GM23338 (cell line): Measurements from ENCODE around the gene SFMBT2. TPM values are rescaled to one million over a fixed set of nuclear protein-coding genes. Genes with fewer than 3 reads are reported as not detected.

Experiments used
- ATAC-seq: fragments of 200-7000 bp; cut with Tn5 transposase; 3 replicates; pipeline ENCODE4 v1.9.1; 2020
- DNase-seq: peaks from one replicate; pipeline ENCODE4 v3.0.0-alpha.2; 2015; ENCODE audit warnings: low spot score
- H2AFZ ChIP-seq: fragments of 200-600 bp; sonication (generic); 2 replicates; pipeline ENCODE4 v1.8.0; 2016; ENCODE audit warnings: antibody characterized with exemption, mild to moderate bottlenecking, moderate library complexity
- H3F3A ChIP-seq: fragments of 200-600 bp; sonication (generic); replicated peaks from 2 replicates; pipeline ENCODE4 v1.8.0; 2017; ENCODE audit warnings: antibody characterized with exemption, mixed run types, low read depth
- H3K27ac ChIP-seq: fragments of 200-600 bp; sonication (generic); 2 replicates; pipeline ENCODE4 v1.6.1; 2016; ENCODE audit warnings: low read depth
- H3K27me3 ChIP-seq: fragments of 200-600 bp; sonication (generic); 2 replicates; pipeline ENCODE4 v1.8.0; 2016; ENCODE audit warnings: mild to moderate bottlenecking, mixed run types, moderate library complexity; ENCODE audit not compliant: insufficient read depth
- H3K36me3 ChIP-seq: fragments of 200-600 bp; sonication (generic); 2 replicates; pipeline ENCODE4 v1.8.0; 2016; ENCODE audit warnings: mild to moderate bottlenecking; ENCODE audit not compliant: insufficient read depth
- H3K4me1 ChIP-seq: fragments of 200-600 bp; sonication (generic); 2 replicates; pipeline ENCODE4 v1.8.0; 2016; ENCODE audit warnings: mild to moderate bottlenecking, moderate library complexity; ENCODE audit not compliant: insufficient read depth
- H3K4me2 ChIP-seq: fragments of 200-600 bp; sonication (generic); 2 replicates; pipeline ENCODE4 v1.7.1; 2017; ENCODE audit warnings: mixed run types
- H3K4me3 ChIP-seq: fragments of 200-600 bp; sonication (generic); 2 replicates; pipeline ENCODE4 v1.6.1; 2016; ENCODE audit warnings: mixed run types
- H3K79me2 ChIP-seq: fragments of 200-600 bp; sonication (generic); replicated peaks from 2 replicates; pipeline ENCODE4 v1.8.0; 2017; ENCODE audit warnings: mild to moderate bottlenecking; ENCODE audit not compliant: insufficient read depth
- H3K9me2 ChIP-seq: fragments of 200-600 bp; sonication (generic); 2 replicates; pipeline ENCODE4 v1.8.0; 2017; ENCODE audit not compliant: insufficient read depth
- H4K20me1 ChIP-seq: fragments of 200-600 bp; sonication (generic); replicated peaks from 2 replicates; pipeline ENCODE4 v1.8.0; 2017; ENCODE audit warnings: mild to moderate bottlenecking; ENCODE audit not compliant: insufficient read depth
- H3K27ac Mint-ChIP-seq: 2 replicates; pipeline ENCODE4 v1.8.0; 2020; ENCODE audit warnings: inconsistent platforms, mild to moderate bottlenecking, moderate library complexity, mixed read lengths
- H3K27me3 Mint-ChIP-seq: 3 replicates; pipeline ENCODE4 v1.8.0; 2022; ENCODE audit warnings: low read depth, mild to moderate bottlenecking, moderate library complexity, mixed read lengths, inconsistent platforms; ENCODE audit not compliant: insufficient read depth, poor library complexity
- H3K36me3 Mint-ChIP-seq: 3 replicates; pipeline ENCODE4 v1.8.0; 2021; ENCODE audit warnings: low read depth, mild to moderate bottlenecking, inconsistent platforms, moderate library complexity, mixed read lengths
- H3K4me1 Mint-ChIP-seq: 3 replicates; pipeline ENCODE4 v1.8.0; 2020; ENCODE audit warnings: mild to moderate bottlenecking, inconsistent platforms, mixed read lengths
- H3K4me3 Mint-ChIP-seq: 3 replicates; pipeline ENCODE4 v1.8.0; 2021; ENCODE audit warnings: moderate library complexity, mild to moderate bottlenecking, inconsistent platforms, mixed read lengths
- H3K9me3 Mint-ChIP-seq: 3 replicates; pipeline ENCODE4 v1.8.0; 2020; ENCODE audit warnings: moderate library complexity, mild to moderate bottlenecking, inconsistent platforms, mixed read lengths
- CREB1 ChIP-seq: fragments of 250-450 bp; sonication (Bioruptor Pico); IDR thresholded peaks from 2 replicates; pipeline ENCODE4 v1.5.0; 2020; ENCODE audit warnings: low read depth, mild to moderate bottlenecking, moderate library complexity
- ETS1 ChIP-seq: IDR thresholded peaks from 2 replicates; pipeline ENCODE4 v1.6.1; 2016; ENCODE audit warnings: antibody characterized with exemption
- EZH2 ChIP-seq: fragments of 200-600 bp; sonication (generic); IDR thresholded peaks from one replicate; pipeline ENCODE4 v1.8.0; 2017; ENCODE audit warnings: antibody characterized with exemption, mild to moderate bottlenecking, low read depth; ENCODE audit not compliant: unreplicated experiment
- EZH2phosphoT487 ChIP-seq: fragments of 200-600 bp; sonication (generic); IDR thresholded peaks from one replicate; pipeline ENCODE4 v1.8.1; 2018; ENCODE audit warnings: antibody characterized with exemption; ENCODE audit not compliant: unreplicated experiment
- JUNB ChIP-seq: IDR thresholded peaks from one replicate; pipeline ENCODE4 v1.6.1; 2016; ENCODE audit warnings: antibody characterized with exemption; ENCODE audit not compliant: unreplicated experiment
- NANOG ChIP-seq: IDR thresholded peaks from 2 replicates; pipeline ENCODE4 v1.6.1; 2016; ENCODE audit warnings: antibody characterized with exemption, borderline replicate concordance
- POLR2AphosphoS5 ChIP-seq: IDR thresholded peaks from 2 replicates; pipeline ENCODE4 v1.6.1; 2016; ENCODE audit warnings: antibody characterized with exemption, low read depth
- STAT1 ChIP-seq: IDR thresholded peaks from one replicate; pipeline ENCODE4 v1.6.1; 2016; ENCODE audit warnings: antibody characterized with exemption; ENCODE audit not compliant: unreplicated experiment
- ZNF114 ChIP-seq: fragments of 250-450 bp; sonication (Bioruptor Pico); IDR thresholded peaks from 2 replicates; pipeline ENCODE4 v1.5.0; 2020; ENCODE audit warnings: mild to moderate bottlenecking, moderate library complexity
- ZNF331 ChIP-seq: fragments of 250-450 bp; sonication (Bioruptor Pico); IDR thresholded peaks from 2 replicates; pipeline ENCODE4 v1.5.0; 2020; ENCODE audit warnings: low read depth, mild to moderate bottlenecking, moderate library complexity
- ZNF462 ChIP-seq: fragments of 250-450 bp; sonication (Bioruptor Pico); IDR thresholded peaks from 2 replicates; pipeline ENCODE4 v1.5.0; 2020; ENCODE audit warnings: mild to moderate bottlenecking, moderate library complexity
- polyA plus RNA-seq: library from polyadenylated mRNA; unstranded; fragments of >200 nt; fragmentation: Nextera tagmentation; extraction: Ambion mirVana; gene quantifications from 2 replicates; pipeline ENCODE4 v1.2.1, GENCODE V29; 2016
- total RNA-seq: library from RNA; depleted of rRNA; stranded (reverse); fragments of >200 nt; shearing (Covaris generic); gene quantifications from 2 replicates; pipeline ENCODE4 v1.2.3, GENCODE V29; 2014

SFMBT2 gene
- total and polyA plus RNA-seq, 2 experiments from 2014 or later, result 2.7 to 6.7 TPM

- Mint-ChIP-seq H3K36me3 (peaks cover 5% of the 10 kb centered on the region; the same call in 1 of the 3 replicates), H3K4me1 (no peaks in the 10 kb centered on the region), H3K4me3 (no peak overlapping the region), H3K27ac (no peak overlapping the region), H3K9me3 (no peaks in the 10 kb centered on the region; the same call in 2 of the 3 replicates), H3K27me3 (peaks cover 3% of the 10 kb centered on the region)
- no peaks in the 10 kb centered on the region for H3F3A ChIP-seq
- ATAC-seq, result no peak
- no peak overlapping the region for H3K27ac ChIP-seq
- no peak overlapping the region for H2AFZ ChIP-seq
- no peak for DNase-seq
- H3K79me2 ChIP-seq, result no peaks in the 10 kb centered on the region
- H3K9me2 ChIP-seq, result 0 out of 2 replicates have a peak, but pooled peaks cover 4% of the 10 kb centered on the region
- TF ChIP-seq ZNF462 (CRISPR knock-in tag) (no peak), CREB1 (no peak), NANOG (no peak), ETS1 (no peak), POLR2AphosphoS5 (no peak), EZH2 (no peak), ZNF331 (no peak), STAT1 (no peak), EZH2phosphoT487 (no peak), JUNB (no peak), ZNF114 (CRISPR knock-in tag) (no peak)
- no peak overlapping the region for H3K4me3 ChIP-seq
- no peaks in the 10 kb centered on the region for H3K36me3 ChIP-seq
- H4K20me1 ChIP-seq, result no peaks in the 10 kb centered on the region
- H3K27me3 ChIP-seq, result no peaks in the 10 kb centered on the region
- H3K4me1 ChIP-seq, result no peaks in the 10 kb centered on the region
- H3K4me2 ChIP-seq, result no peak overlapping the region
Measured at GRCh38 chr10:7159928-7160327, 250.9 kb downstream of the SFMBT2 start.
